ENCODE results near the gene MBTD1.
"Not testable (repeated sequence)": the region's sequence is repeated elsewhere in the genome, so short reads cannot be mapped to it uniquely, and the experiment has no call there.

MBTD1 gene

GRCh38 chr17:51189628-51190027, 70.2 kb downstream of the MBTD1 start:
- H3K4me3 ChIP-seq (ENCODE audit: low read depth, low read length): no peak overlapping the region

GRCh38 chr17:51189162-51189561, 70.7 kb downstream of the MBTD1 start:
- H3K4me3 ChIP-seq (ENCODE audit: low read depth, low read length): no peak overlapping the region

GRCh38 chr17:51188271-51188833, 71.5 kb downstream of the MBTD1 start:
- H3K4me3 ChIP-seq (ENCODE audit: low read depth, low read length): no peak overlapping the region

- no peak overlapping the region for H3K4me3 ChIP-seq (ENCODE audit: low read depth, low read length)
These were observed 74.0 kb downstream of the MBTD1 start for GRCh38 chr17:51185763-51186332.

GRCh38 chr17:51184124-51184523, 75.7 kb downstream of the MBTD1 start:
- H3K4me3 ChIP-seq (ENCODE audit: low read depth, low read length): no peak overlapping the region

GRCh38 chr17:51180486-51180885, 79.4 kb downstream of the MBTD1 start:
- H3K4me3 ChIP-seq (ENCODE audit: low read depth, low read length): no peak overlapping the region

- H3K4me3 ChIP-seq (ENCODE audit: low read depth, low read length): not testable (repeated sequence)
These were observed 87.8 kb downstream of the MBTD1 start for GRCh38 chr17:51172030-51172429.

GRCh38 chr17:51170736-51171135, 89.1 kb downstream of the MBTD1 start:
- H3K4me3 ChIP-seq (ENCODE audit: low read depth, low read length): no peak overlapping the region

GRCh38 chr17:51169340-51169739, 90.5 kb downstream of the MBTD1 start:
- H3K4me3 ChIP-seq (ENCODE audit: low read depth, low read length): no peak overlapping the region

- peak overlapping the region; percentile 93 for H3K4me3 ChIP-seq (ENCODE audit: low read depth, low read length)
These were observed 92.6 kb downstream of the MBTD1 start for GRCh38 chr17:51166987-51167931.

GRCh38 chr17:51166198-51166986, 93.5 kb downstream of the MBTD1 start, which contains the start of gene NME2:
Gene NME2, plus strand, starts transcription at chr17:51166411. Its CDS starts 420 bp downstream, at chr17:51166831.
- H3K4me3 ChIP-seq (ENCODE audit: low read depth, low read length): peak within 1 kb of the TSS; percentile 93

- H3K4me3 ChIP-seq (ENCODE audit: low read depth, low read length): peak overlapping the region; percentile 93
These were observed 94.1 kb downstream of the MBTD1 start for GRCh38 chr17:51165680-51166197.

GRCh38 chr17:51164911-51165679, 94.8 kb downstream of the MBTD1 start:
- H3K4me3 ChIP-seq (ENCODE audit: low read depth, low read length): peak overlapping the region; percentile 93

GRCh38 chr17:51161541-51161940, 98.3 kb downstream of the MBTD1 start:
- no peak overlapping the region for H3K4me3 ChIP-seq (ENCODE audit: low read depth, low read length)

GRCh38 chr17:51159604-51160003, 100.2 kb downstream of the MBTD1 start:
- H3K4me3 ChIP-seq (ENCODE audit: low read depth, low read length): no peak overlapping the region

- H3K4me3 ChIP-seq (ENCODE audit: low read depth, low read length): no peak overlapping the region
These were observed 104.4 kb downstream of the MBTD1 start for GRCh38 chr17:51155416-51155815.

GRCh38 chr17:51154176-51154575, 105.7 kb downstream of the MBTD1 start:
- H3K4me3 ChIP-seq (ENCODE audit: low read depth, low read length): peak overlapping the region; percentile 98

GRCh38 chr17:51153210-51154072, 106.4 kb downstream of the MBTD1 start, which contains the start of gene NME1:
Gene NME1, plus strand, starts transcription at chr17:51153559. Its CDS starts 2,096 bp downstream, at chr17:51155655.
- H3K4me3 ChIP-seq (ENCODE audit: low read depth, low read length): peak within 1 kb of the TSS; percentile 98

- H3K4me3 ChIP-seq (ENCODE audit: low read depth, low read length): no peak overlapping the region
These were observed 107.1 kb downstream of the MBTD1 start for GRCh38 chr17:51152766-51153209.

All from iPS-11a (cell line).